Measurements from ENCODE around the gene FARS2. TPM values are rescaled to one million over a fixed set of nuclear protein-coding genes. Genes with fewer than 3 reads are reported as not detected.

The FARS2 gene
- total RNA-seq, 6 donors from 2014 or later, result 16.4 to 34.6 (median 19.9) TPM

DNA sequence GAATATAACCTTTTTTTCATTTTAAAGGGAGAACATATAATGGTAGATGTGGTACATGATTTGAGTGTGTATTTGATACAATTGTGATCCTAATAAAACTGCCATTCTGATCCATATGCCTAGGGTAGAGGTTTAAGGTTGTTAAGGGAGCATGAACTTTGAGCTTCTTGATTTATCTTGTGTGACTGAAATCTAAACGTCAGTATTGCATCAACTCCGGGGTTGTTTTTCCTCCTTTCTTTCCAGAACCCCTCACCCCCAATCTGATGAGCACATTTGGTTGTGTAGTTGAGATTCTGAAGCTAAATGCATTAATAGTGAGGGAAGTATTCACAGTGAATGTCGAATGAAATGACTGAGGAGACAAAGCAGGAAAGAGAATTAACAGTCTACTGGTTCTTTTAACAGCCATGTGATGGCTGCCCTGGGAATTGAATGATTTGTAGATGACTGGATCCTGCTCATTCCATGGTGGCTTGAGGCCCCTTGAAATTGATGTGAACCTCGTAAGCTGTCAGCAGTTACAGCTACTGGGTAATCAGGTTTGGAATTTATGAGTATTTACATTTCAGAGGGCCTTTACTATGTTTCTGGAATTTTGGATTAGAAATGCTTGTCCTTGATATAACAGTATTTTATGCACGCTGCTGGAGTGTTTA is 44.8 kb downstream of the FARS2 start:
- TF ChIP-seq POLR2A (IDR thresholded peaks at IDR 0.05) (no peak), EP300 (IDR thresholded peaks at IDR 0.05) (no peak), POLR2AphosphoS5 (IDR thresholded peaks at IDR 0.05) (no peak)
- TF ChIP-seq, protein P1, sequence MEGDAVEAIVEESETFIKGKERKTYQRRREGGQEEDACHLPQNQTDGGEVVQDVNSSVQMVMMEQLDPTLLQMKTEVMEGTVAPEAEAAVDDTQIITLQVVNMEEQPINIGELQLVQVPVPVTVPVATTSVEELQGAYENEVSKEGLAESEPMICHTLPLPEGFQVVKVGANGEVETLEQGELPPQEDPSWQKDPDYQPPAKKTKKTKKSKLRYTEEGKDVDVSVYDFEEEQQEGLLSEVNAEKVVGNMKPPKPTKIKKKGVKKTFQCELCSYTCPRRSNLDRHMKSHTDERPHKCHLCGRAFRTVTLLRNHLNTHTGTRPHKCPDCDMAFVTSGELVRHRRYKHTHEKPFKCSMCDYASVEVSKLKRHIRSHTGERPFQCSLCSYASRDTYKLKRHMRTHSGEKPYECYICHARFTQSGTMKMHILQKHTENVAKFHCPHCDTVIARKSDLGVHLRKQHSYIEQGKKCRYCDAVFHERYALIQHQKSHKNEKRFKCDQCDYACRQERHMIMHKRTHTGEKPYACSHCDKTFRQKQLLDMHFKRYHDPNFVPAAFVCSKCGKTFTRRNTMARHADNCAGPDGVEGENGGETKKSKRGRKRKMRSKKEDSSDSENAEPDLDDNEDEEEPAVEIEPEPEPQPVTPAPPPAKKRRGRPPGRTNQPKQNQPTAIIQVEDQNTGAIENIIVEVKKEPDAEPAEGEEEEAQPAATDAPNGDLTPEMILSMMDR (IDR thresholded peaks at IDR 0.05), result no peak
- peaks cover 0 to 4% (median 1%) of the 10 kb centered on the region in 4 donors for H3K4me1 ChIP-seq
- no peak overlapping the region for H3K4me3 ChIP-seq
- H3K9me3 ChIP-seq, result no peaks in the 10 kb centered on the region
- 55 to 72% methylated on average over 5 of the region's 5 CpGs for WGBS, 2 donors
- H3K27ac ChIP-seq, result no peak overlapping the region
- H3K27me3 ChIP-seq, result no peaks in the 10 kb centered on the region
- H3K36me3 ChIP-seq, result peaks cover 0 to 4% (median 0%) of the 10 kb centered on the region in 4 donors
- ATAC-seq (ENCODE audit: low FRiP score in 2 of 2) (no peak), DNase-seq (no peak)

DNA sequence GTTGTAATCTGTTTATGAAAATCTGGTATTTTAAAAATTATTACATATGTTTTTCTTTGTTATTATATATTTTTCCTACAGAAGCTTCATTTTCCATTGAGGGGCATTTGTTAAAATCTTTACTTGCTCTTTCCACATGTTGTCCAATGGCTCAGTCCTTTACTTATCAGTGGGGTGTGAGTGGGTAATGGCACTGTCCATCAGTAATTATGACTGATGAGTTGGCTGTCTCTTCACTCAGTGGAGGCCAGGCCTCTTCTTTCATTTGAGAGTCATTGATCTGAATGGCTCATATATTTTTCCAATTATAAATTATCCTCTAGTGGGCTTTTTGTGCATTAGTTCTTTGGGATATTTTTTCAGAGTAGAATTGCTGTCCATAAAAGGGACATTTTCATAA is 45.7 kb downstream of the FARS2 start:
- no peak overlapping the region for H3K4me3 ChIP-seq
- no peaks in the 10 kb centered on the region for H3K27me3 ChIP-seq
- no peak for ATAC-seq (ENCODE audit: low FRiP score in 2 of 2)
- no peak for DNase-seq
- H3K9me3 ChIP-seq, result no peaks in the 10 kb centered on the region
- TF ChIP-seq POLR2A (IDR thresholded peaks at IDR 0.05) (no peak), POLR2AphosphoS5 (IDR thresholded peaks at IDR 0.05) (no peak), EP300 (IDR thresholded peaks at IDR 0.05) (no peak)
- TF ChIP-seq, protein P1 (IDR thresholded peaks at IDR 0.05), result no peak
- no peak overlapping the region for H3K27ac ChIP-seq
- H3K4me1 ChIP-seq, result peaks cover 0 to 4% (median under 1%) of the 10 kb centered on the region in 4 donors
- peaks cover 0 to 4% (median 0%) of the 10 kb centered on the region in 4 donors for H3K36me3 ChIP-seq

DNA sequence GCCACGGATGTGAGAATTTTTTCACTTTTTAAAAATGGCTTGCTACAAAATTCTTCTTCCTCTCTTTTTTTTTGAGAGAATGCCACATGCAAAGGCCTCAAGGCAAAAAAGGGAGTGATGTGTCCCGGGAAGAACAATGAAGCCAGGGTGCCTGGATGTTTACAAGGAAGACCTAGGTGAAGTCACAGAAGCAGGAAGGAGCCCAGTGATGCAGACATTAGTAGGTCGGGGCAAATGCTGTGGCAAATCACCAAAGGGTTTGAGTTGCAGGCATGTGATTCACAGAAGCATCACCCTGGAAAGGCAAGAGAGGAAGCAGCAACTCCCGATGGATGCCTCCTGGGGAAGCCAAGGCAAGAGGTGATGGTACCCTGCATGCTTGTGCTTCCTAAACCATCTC is 46.8 kb downstream of the FARS2 start:
- H3K36me3 ChIP-seq, result peaks cover 0 to 4% (median 0%) of the 10 kb centered on the region in 4 donors
- no peak overlapping the region for H3K4me3 ChIP-seq
- no peak for DNase-seq
- H3K9me3 ChIP-seq, result no peaks in the 10 kb centered on the region
- H3K27ac ChIP-seq, result no peak overlapping the region
- H3K27me3 ChIP-seq, result no peaks in the 10 kb centered on the region
- no peak for ATAC-seq (ENCODE audit: low FRiP score in 2 of 2)
- 80 to 92% methylated on average over 4 of the region's 4 CpGs for WGBS, 2 donors
- H3K4me1 ChIP-seq, result no peaks in the 10 kb centered on the region
- TF ChIP-seq POLR2A (IDR thresholded peaks at IDR 0.05) (no peak), POLR2AphosphoS5 (IDR thresholded peaks at IDR 0.05) (no peak), EP300 (IDR thresholded peaks at IDR 0.05) (no peak)
- TF ChIP-seq, protein P1 (IDR thresholded peaks at IDR 0.05), result no peak

DNA sequence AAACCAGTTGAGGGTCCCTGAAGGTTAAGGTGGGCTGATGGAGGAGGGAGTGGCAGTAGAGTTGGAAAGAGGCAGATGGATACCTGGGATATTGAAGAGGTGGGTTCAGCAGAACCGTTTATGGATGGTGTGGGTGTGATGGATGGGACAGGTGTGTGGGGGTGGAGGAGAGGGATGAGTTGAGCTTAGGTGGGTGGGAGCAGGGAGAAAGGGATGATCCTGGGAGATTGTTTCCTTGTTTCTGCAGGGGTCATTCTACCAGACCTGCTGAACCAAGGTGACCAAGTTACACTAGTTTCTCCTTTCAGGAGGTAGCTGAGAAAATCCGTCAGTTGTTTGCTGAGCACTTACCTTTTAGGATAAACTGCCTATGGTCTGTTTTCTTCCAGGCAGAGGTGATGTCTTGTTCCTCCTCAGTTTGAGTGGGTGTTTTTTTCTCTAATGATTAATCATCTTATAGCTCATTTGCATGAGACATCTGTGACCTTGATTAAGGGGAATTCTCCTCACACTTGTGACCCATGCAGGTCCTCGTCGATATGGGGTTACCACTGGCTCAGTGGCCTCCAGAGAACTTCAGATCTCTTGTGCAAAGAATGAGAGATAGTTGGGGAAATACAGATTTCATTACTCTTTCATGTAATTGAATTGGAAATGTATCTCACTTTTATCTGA is 53.0 kb downstream of the FARS2 start:
- no peak overlapping the region for H3K4me3 ChIP-seq
- WGBS, 2 donors, result 75 to 82% methylated on average over 4 of the region's 4 CpGs
- no peaks in the 10 kb centered on the region for H3K4me1 ChIP-seq
- ATAC-seq (ENCODE audit: low FRiP score in 2 of 2) (peak in 1 of 2 donors; percentile 30), DNase-seq (no peak)
- H3K36me3 ChIP-seq, result no peaks in the 10 kb centered on the region
- H3K9me3 ChIP-seq, result no peaks in the 10 kb centered on the region
- no peak overlapping the region for H3K27ac ChIP-seq
- H3K27me3 ChIP-seq, result no peaks in the 10 kb centered on the region
- TF ChIP-seq, protein P1 (IDR thresholded peaks at IDR 0.05), result no peak
- TF ChIP-seq POLR2AphosphoS5 (IDR thresholded peaks at IDR 0.05) (no peak), POLR2A (IDR thresholded peaks at IDR 0.05) (no peak), EP300 (IDR thresholded peaks at IDR 0.05) (no peak)
